Neural cell (in vitro differentiated cells): ENCODE measurements around the gene SLCO3A1. TPM values are rescaled to one million over a fixed set of nuclear protein-coding genes. Genes with fewer than 3 reads are reported as not detected.

Experiments used
- H2AFZ ChIP-seq: fragments of 200-600, 300-800 bp; sonication (generic), shearing (Covaris generic); 2 replicates; pipeline ENCODE4 v1.6.0; 2014; ENCODE audit warnings: low read depth, mild to moderate bottlenecking, antibody characterized with exemption, low read length, moderate library complexity
- H3F3A ChIP-seq: fragments of 200-600 bp; shearing (Covaris generic); 2 replicates; pipeline ENCODE4 v1.6.1; 2016; ENCODE audit warnings: mild to moderate bottlenecking, moderate library complexity, mixed read lengths, antibody characterized with exemption, low read length; ENCODE audit not compliant: insufficient read depth, poor library complexity, severe bottlenecking
- H3K27ac ChIP-seq: fragments of 200-600, 300-800 bp; sonication (generic), shearing (Covaris generic); 2 replicates; pipeline ENCODE4 v1.5.1; 2014; ENCODE audit warnings: mild to moderate bottlenecking, low read length, moderate library complexity
- H3K27me3 ChIP-seq: fragments of 300-800, 200-600 bp; sonication (generic), shearing (Covaris generic); 2 replicates; pipeline ENCODE4 v1.6.0; 2014; ENCODE audit warnings: mild to moderate bottlenecking, low read depth, low read length, moderate library complexity; ENCODE audit not compliant: insufficient read depth
- H3K36me3 ChIP-seq: fragments of 300-800, 200-600 bp; sonication (generic), shearing (Covaris generic); 2 replicates; pipeline ENCODE4 v1.5.1; 2014; ENCODE audit warnings: mild to moderate bottlenecking, antibody characterized with exemption, low read length, moderate library complexity; ENCODE audit not compliant: insufficient read depth
- H3K4me2 ChIP-seq: fragments of 300-800, 200-600 bp; sonication (generic), shearing (Covaris generic); 2 replicates; pipeline ENCODE4 v1.6.0; 2014; ENCODE audit warnings: mild to moderate bottlenecking, low read length
- H3K4me3 ChIP-seq: fragments of 300-800, 200-600 bp; sonication (generic), shearing (Covaris generic); 2 replicates; pipeline ENCODE4 v1.5.1; 2014; ENCODE audit warnings: mild to moderate bottlenecking, low read length, moderate library complexity
- H3K79me2 ChIP-seq: fragments of 200-600 bp; shearing (Covaris generic); replicated peaks from 2 replicates; pipeline ENCODE4 v1.6.0; 2014; ENCODE audit warnings: mild to moderate bottlenecking, low read length, moderate library complexity; ENCODE audit not compliant: insufficient read depth
- H3K9ac ChIP-seq: fragments of 300-800, 200-600 bp; sonication (generic), shearing (Covaris generic); 2 replicates; pipeline ENCODE4 v1.6.1; 2016; ENCODE audit warnings: mild to moderate bottlenecking, low read length, mixed read lengths
- H3K9me2 ChIP-seq: fragments of 200-600 bp; shearing (Covaris generic); 2 replicates; pipeline ENCODE4 v1.6.1; 2016; ENCODE audit warnings: mild to moderate bottlenecking, low read length, mixed read lengths; ENCODE audit not compliant: insufficient read depth
- H3K9me3 ChIP-seq: fragments of 200-600, 300-800 bp; sonication (generic), shearing (Covaris generic); 2 replicates; pipeline ENCODE4 v1.6.1; 2016; ENCODE audit warnings: mild to moderate bottlenecking, mixed run types, low read length, moderate library complexity, mixed read lengths
- H4K20me1 ChIP-seq: fragments of 200-600 bp; shearing (Covaris generic); 2 replicates; pipeline ENCODE4 v1.6.1; 2016; ENCODE audit warnings: mild to moderate bottlenecking, mixed run types; ENCODE audit not compliant: insufficient read depth
- CTCF ChIP-seq: fragments of 450-650 bp; IDR thresholded peaks from 2 replicates; pipeline ENCODE4 v1.5.1; 2014; ENCODE audit warnings: antibody characterized with exemption, mild to moderate bottlenecking, moderate library complexity; ENCODE audit not compliant: poor library complexity, severe bottlenecking
- EP300 ChIP-seq: fragments of 450-650 bp; conservative IDR thresholded peaks from 2 replicates; pipeline ENCODE4 v1.6.1; 2014; ENCODE audit warnings: antibody characterized with exemption, mild to moderate bottlenecking, moderate library complexity; ENCODE audit not compliant: poor library complexity, severe bottlenecking
- EZH2 ChIP-seq: fragments of 200-600, 300-800 bp; shearing (Covaris generic), sonication (generic); IDR thresholded peaks from 2 replicates; pipeline ENCODE4 v1.6.1; 2014; ENCODE audit warnings: antibody characterized with exemption, low read length, borderline replicate concordance, mild to moderate bottlenecking; ENCODE audit not compliant: insufficient read depth, poor library complexity, severe bottlenecking
- MXI1 ChIP-seq: fragments of 450-650 bp; conservative IDR thresholded peaks from 2 replicates; pipeline ENCODE4 v1.6.1; 2014; ENCODE audit warnings: antibody characterized with exemption, mild to moderate bottlenecking; ENCODE audit not compliant: poor library complexity, severe bottlenecking
- POLR2AphosphoS5 ChIP-seq: IDR thresholded peaks from 2 replicates; pipeline ENCODE4 v1.6.1; 2012
- RAD21 ChIP-seq: fragments of 450-650 bp; conservative IDR thresholded peaks from 2 replicates; pipeline ENCODE4 v1.6.1; 2014; ENCODE audit warnings: antibody characterized with exemption, mild to moderate bottlenecking, moderate library complexity
- REST ChIP-seq: IDR thresholded peaks from 2 replicates; pipeline ENCODE4 v1.6.1; 2012; ENCODE audit warnings: borderline replicate concordance
- SMC3 ChIP-seq: fragments of 450-650 bp; conservative IDR thresholded peaks from 2 replicates; pipeline ENCODE4 v1.6.1; 2014; ENCODE audit warnings: antibody characterized with exemption, mild to moderate bottlenecking, moderate library complexity; ENCODE audit not compliant: poor library complexity
- TAF1 ChIP-seq: IDR thresholded peaks from 2 replicates; pipeline ENCODE4 v1.6.1; 2012; ENCODE audit warnings: low read depth
- polyA minus RNA-seq: library from RNA; depleted of rRNA, polyadenylated mRNA; stranded (reverse); fragments of >200 nt; gene quantifications from 2 replicates; pipeline ENCODE4 v1.2.3, GENCODE V29; 2014
- polyA plus RNA-seq: library from polyadenylated mRNA; depleted of rRNA; stranded (reverse); fragments of >200 nt; gene quantifications from 2 replicates; pipeline ENCODE4 v1.2.3, GENCODE V29; 2014

The SLCO3A1 gene
- polyA plus RNA-seq (14.2 and 24.5 TPM in 2 replicates), polyA minus RNA-seq (39.0 and 46.7 TPM in 2 replicates)

GRCh38 chr15:91853511-91853947, at the start of gene SLCO3A1:
Gene SLCO3A1, plus strand, starts transcription at chr15:91853708.
- Histone ChIP-seq H4K20me1 (no peaks in the 10 kb centered on the region), H2AFZ (peak within 1 kb of the TSS; percentile 76), H3K36me3 (no peaks in the 10 kb centered on the region), H3K79me2 (peaks cover 44% of the 10 kb centered on the region), H3K9me2 (no peaks in the 10 kb centered on the region), H3K9me3 (no peaks in the 10 kb centered on the region), H3K4me3 (peak within 1 kb of the TSS; percentile 75), H3K4me2 (peak within 1 kb of the TSS; percentile 81), H3K9ac (peak within 1 kb of the TSS; percentile 86), H3K27me3 (no peaks in the 10 kb centered on the region), H3K27ac (peak within 1 kb of the TSS; percentile 79), H3F3A (no peaks in the 10 kb centered on the region)
- TF ChIP-seq RAD21 (no peak), MXI1 (peak; percentile 8)

- no peak overlapping the region for H3K27ac ChIP-seq
- H2AFZ ChIP-seq: no peak overlapping the region
- H3K9me2 ChIP-seq: no peaks in the 10 kb centered on the region
- no peaks in the 10 kb centered on the region for H3K79me2 ChIP-seq
- no peak for TF ChIP-seq SMC3
- no peak for TF ChIP-seq EZH2
- TF ChIP-seq EP300: no peak
- TF ChIP-seq MXI1: no peak
- TF ChIP-seq TAF1: no peak
- no peak for TF ChIP-seq POLR2AphosphoS5
- no peak for TF ChIP-seq REST
- no peak for TF ChIP-seq CTCF
- no peak for TF ChIP-seq RAD21
- H3K36me3 ChIP-seq: no peaks in the 10 kb centered on the region
- no peaks in the 10 kb centered on the region for H3K27me3 ChIP-seq
- H4K20me1 ChIP-seq: no peaks in the 10 kb centered on the region
- H3F3A ChIP-seq: no peaks in the 10 kb centered on the region
- no peak overlapping the region for H3K4me2 ChIP-seq
- no peaks in the 10 kb centered on the region for H3K9me3 ChIP-seq
- no peak overlapping the region for H3K4me3 ChIP-seq
- no peak overlapping the region for H3K9ac ChIP-seq
Measured at GRCh38 chr15:91807122-91807521, 46.4 kb upstream of the SLCO3A1 start.

- no peak for TF ChIP-seq CTCF
- TF ChIP-seq MXI1: no peak
- TF ChIP-seq EZH2: no peak
- TF ChIP-seq RAD21: no peak
- TF ChIP-seq POLR2AphosphoS5: no peak
- no peak for TF ChIP-seq REST
- TF ChIP-seq EP300: no peak
Measured at GRCh38 chr15:91813924-91814323, 39.6 kb upstream of the SLCO3A1 start.

More at GRCh38 chr15:91813924-91814323, 39.6 kb upstream of the SLCO3A1 start:
- H3K27ac ChIP-seq: no peak overlapping the region
- no peak overlapping the region for H3K9ac ChIP-seq
- H3F3A ChIP-seq: no peaks in the 10 kb centered on the region
- H3K9me2 ChIP-seq: no peaks in the 10 kb centered on the region
- no peaks in the 10 kb centered on the region for H3K36me3 ChIP-seq
- H3K4me3 ChIP-seq: no peak overlapping the region
- no peaks in the 10 kb centered on the region for H3K27me3 ChIP-seq
- no peaks in the 10 kb centered on the region for H4K20me1 ChIP-seq
- H3K9me3 ChIP-seq: no peaks in the 10 kb centered on the region
- no peak overlapping the region for H3K4me2 ChIP-seq
- H3K79me2 ChIP-seq: no peaks in the 10 kb centered on the region
- H2AFZ ChIP-seq: no peak overlapping the region
